Gastroesophageal sphincter (tissue), 4 donors: ENCODE measurements around the gene SLMAP. TPM values are rescaled to one million over a fixed set of nuclear protein-coding genes. Genes with fewer than 3 reads are reported as not detected.

Experiments used
- ATAC-seq: fragments of 150-250 bp; one replicate; pipeline ENCODE4 v1.9.1; 2016; ENCODE audit warnings: mild to moderate bottlenecking, moderate library complexity
- H3K27ac ChIP-seq, 4 donors: fragments of 200-600 bp; sonication (generic) in 3 of 4; 1 replicate in 3 of 4; 2 replicates in 1 of 4; pipeline ENCODE4 v1.5.1; 2016 to 2019
- H3K27me3 ChIP-seq: fragments of 200-600 bp; sonication (generic); one replicate; pipeline ENCODE4 v1.5.1; 2019
- H3K36me3 ChIP-seq, 2 donors: fragments of 200-600 bp; sonication (generic); one replicate each; pipeline ENCODE4 v1.5.1; 2019; ENCODE audit warnings: control low read depth in 1 of 2
- H3K4me1 ChIP-seq, 3 donors: fragments of 200-600 bp; sonication (generic); 1 replicate in 2 of 3; 2 replicates in 1 of 3; pipeline ENCODE4 v1.5.1; 2016 to 2019; ENCODE audit warnings: control low read depth in 2 of 3
- H3K4me3 ChIP-seq, 2 donors: fragments of 200-600 bp; sonication (generic); one replicate each; pipeline ENCODE4 v1.5.1; 2019; ENCODE audit warnings: mild to moderate bottlenecking in 1 of 2, moderate library complexity in 1 of 2
- H3K9me3 ChIP-seq, 3 donors: fragments of 200-600 bp; sonication (generic); one replicate each; pipeline ENCODE4 v1.5.1; 2017 to 2019; ENCODE audit warnings: control low read depth in 2 of 3
- CTCF ChIP-seq, 4 experiments: fragments of 200-600 bp in 2 of 4; fragments of 450-650 bp in 2 of 4; sonication (generic) in 1 of 4; IDR thresholded peaks; one replicate each; pipeline ENCODE4 v1.5.1; 2017 to 2019; ENCODE audit warnings: antibody characterized with exemption in 4 of 4, mild to moderate bottlenecking in 2 of 4, moderate library complexity in 2 of 4
- EP300 ChIP-seq: sonication (generic); formaldehyde crosslinking; IDR thresholded peaks from one replicate; pipeline ENCODE4 v1.6.1; 2017; ENCODE audit warnings: antibody characterized with exemption, mild to moderate bottlenecking
- POLR2A ChIP-seq, 2 donors: fragments of 450-650 bp; IDR thresholded peaks; one replicate each; pipeline ENCODE4 v1.6.1; 2017; ENCODE audit warnings: antibody characterized with exemption in 2 of 2, mild to moderate bottlenecking in 2 of 2, moderate library complexity in 1 of 2
- POLR2AphosphoS5 ChIP-seq: sonication (generic); formaldehyde crosslinking; IDR thresholded peaks from one replicate; pipeline ENCODE4 v1.6.1; 2017; ENCODE audit warnings: antibody characterized with exemption
- WGBS, 2 donors: methylation state at CpG; one replicate each; pipeline ENCODE4 v1.1.5; 2018; ENCODE audit warnings: low coverage in 1 of 2; 5-methylcytosine and 5-hydroxymethylcytosine counted together
- total RNA-seq, 4 donors: library from RNA; depleted of rRNA; stranded (reverse); fragments of >200 nt; gene quantifications; one replicate each; pipeline ENCODE4 v1.1.0, GENCODE V29; 2016

SLMAP gene
- total RNA-seq, 4 donors from 2014 or later: 462 to 594 (median 531) TPM

- H3K4me3 ChIP-seq: no peak overlapping the region
- TF ChIP-seq POLR2A (IDR thresholded peaks at IDR 0.05): no peak
- no peak for TF ChIP-seq CTCF (IDR thresholded peaks at IDR 0.05)
- TF ChIP-seq EP300: no peak
- TF ChIP-seq POLR2AphosphoS5: no peak
- WGBS, 2 donors: 89 to 91% methylated on average over 5 of the region's 5 CpGs
- no peak overlapping the region for H3K27ac ChIP-seq
- no peaks in the 10 kb centered on the region for H3K36me3 ChIP-seq
- ATAC-seq: no peak
- H3K27me3 ChIP-seq: no peaks in the 10 kb centered on the region
- peaks cover 0 to 25% (median 3%) of the 10 kb centered on the region in 3 donors for H3K4me1 ChIP-seq
- no peaks in the 10 kb centered on the region for H3K9me3 ChIP-seq
Observed at GRCh38 chr3:57740027-57740426, 16.1 kb upstream of the SLMAP start.

DNA sequence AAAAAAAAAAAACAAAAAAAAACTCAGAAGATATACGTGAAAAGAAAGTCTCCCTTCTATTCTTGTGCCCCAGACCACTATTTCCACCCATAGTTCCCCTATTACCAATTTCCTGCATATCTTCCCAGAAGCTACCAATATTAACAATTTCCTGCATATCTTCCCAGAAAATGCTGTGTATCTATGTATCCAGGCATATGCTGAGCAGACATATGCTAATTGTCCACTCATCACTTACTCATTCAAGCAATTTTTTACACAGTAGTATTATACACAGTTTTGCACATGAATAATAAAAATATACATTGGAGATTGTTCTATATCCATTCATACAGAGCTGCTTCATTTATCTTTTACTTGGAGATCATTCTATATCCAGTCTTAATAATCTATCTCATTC is 12.6 kb upstream of the SLMAP start:
- no peak for ATAC-seq
- 58 to 85% methylated on average over 1 of the region's 1 CpG for WGBS, 2 donors
- Histone ChIP-seq H3K27ac (no peak overlapping the region), H3K9me3 (no peaks in the 10 kb centered on the region), H3K36me3 (no peaks in the 10 kb centered on the region), H3K4me3 (no peak overlapping the region), H3K27me3 (no peaks in the 10 kb centered on the region), H3K4me1 (peaks cover 0 to 5% (median 0%) of the 10 kb centered on the region in 3 donors)
- TF ChIP-seq CTCF (IDR thresholded peaks at IDR 0.05) (no peak), POLR2AphosphoS5 (no peak), EP300 (no peak), POLR2A (IDR thresholded peaks at IDR 0.05) (no peak)

DNA sequence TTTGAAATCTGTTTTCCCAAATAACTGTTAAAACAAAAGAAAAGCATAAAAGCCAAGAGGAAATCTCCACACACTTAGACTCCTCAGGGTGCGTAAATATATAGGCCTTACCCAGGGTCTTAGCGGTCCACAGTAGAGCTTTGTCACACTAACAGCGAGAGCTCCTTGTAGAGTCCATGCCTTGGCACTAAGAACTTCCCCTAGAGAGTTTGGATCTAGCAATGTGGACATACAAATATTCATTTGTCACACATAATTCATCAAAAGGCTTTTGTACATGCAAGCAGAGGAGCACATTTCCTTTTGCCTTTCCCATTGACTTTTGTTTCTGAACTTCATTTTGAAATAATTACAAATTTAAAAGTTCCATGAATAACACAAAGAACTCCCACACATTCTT is 11.0 kb upstream of the SLMAP start:
- no peaks in the 10 kb centered on the region for H3K9me3 ChIP-seq
- no peak overlapping the region for H3K4me3 ChIP-seq
- TF ChIP-seq POLR2AphosphoS5 (no peak), CTCF (IDR thresholded peaks at IDR 0.05) (no peak), POLR2A (IDR thresholded peaks at IDR 0.05) (no peak), EP300 (no peak)
- H3K27ac ChIP-seq: no peak overlapping the region
- WGBS, 2 donors: 68 to 84% methylated on average over 3 of the region's 3 CpGs
- no peak for ATAC-seq
- H3K27me3 ChIP-seq: no peaks in the 10 kb centered on the region
- H3K4me1 ChIP-seq: no peaks in the 10 kb centered on the region
- no peaks in the 10 kb centered on the region for H3K36me3 ChIP-seq

GRCh38 chr3:57746156-57747010 is 9.7 kb upstream of the SLMAP start:
- TF ChIP-seq CTCF (IDR thresholded peaks at IDR 0.05) (no peak), POLR2A (IDR thresholded peaks at IDR 0.05) (no peak), POLR2AphosphoS5 (no peak), EP300 (no peak)
- Histone ChIP-seq H3K4me1 (no peaks in the 10 kb centered on the region), H3K4me3 (no peak overlapping the region), H3K36me3 (no peaks in the 10 kb centered on the region), H3K27me3 (no peaks in the 10 kb centered on the region), H3K9me3 (no peaks in the 10 kb centered on the region), H3K27ac (no peak overlapping the region)
- 92 to 100% methylated on average over 2 of the region's 17 CpGs for WGBS, 2 donors
- ATAC-seq: no peak

- Histone ChIP-seq H3K4me1 (no peaks in the 10 kb centered on the region), H3K9me3 (no peaks in the 10 kb centered on the region), H3K4me3 (no peak overlapping the region), H3K27me3 (no peaks in the 10 kb centered on the region), H3K36me3 (no peaks in the 10 kb centered on the region), H3K27ac (no peak overlapping the region)
- ATAC-seq: no peak
- WGBS, 2 donors: 94% methylated on average over 7 to 9 of the region's 9 CpGs
- TF ChIP-seq EP300: no peak
- TF ChIP-seq POLR2AphosphoS5: no peak
- no peak for TF ChIP-seq CTCF (IDR thresholded peaks at IDR 0.05)
- TF ChIP-seq POLR2A (IDR thresholded peaks at IDR 0.05): no peak
Observed at GRCh38 chr3:57749542-57749941, 6.6 kb upstream of the SLMAP start.
